DOHH2 (cell line): ENCODE measurements around the gene TMEM208.

Source experiments
- H3F3A ChIP-seq: fragments of 200-600 bp; sonication (generic), shearing (Covaris generic); 2 replicates; pipeline ENCODE4 v1.6.0; 2016; ENCODE audit warnings: antibody characterized with exemption, mild to moderate bottlenecking; ENCODE audit not compliant: control insufficient read depth, insufficient read depth
- H3K27ac ChIP-seq: fragments of 200-600 bp; sonication (generic); 2 replicates; pipeline ENCODE4 v1.5.1; 2014; ENCODE audit warnings: low read depth, mild to moderate bottlenecking, low read length, moderate library complexity
- H3K27me3 ChIP-seq: fragments of 200-600 bp; sonication (generic); 2 replicates; pipeline ENCODE4 v1.6.1; 2014; ENCODE audit warnings: mild to moderate bottlenecking, low read length, mixed read lengths; ENCODE audit not compliant: control insufficient read depth
- H3K36me3 ChIP-seq: fragments of 200-600 bp; sonication (generic); 2 replicates; pipeline ENCODE4 v1.6.1; 2014; ENCODE audit warnings: mild to moderate bottlenecking, low read length, moderate library complexity, mixed read lengths; ENCODE audit not compliant: control insufficient read depth
- H3K4me1 ChIP-seq: fragments of 200-600 bp; sonication (generic); 2 replicates; pipeline ENCODE4 v1.6.1; 2014; ENCODE audit warnings: mild to moderate bottlenecking, low read length, mixed read lengths; ENCODE audit not compliant: control insufficient read depth
- H3K4me2 ChIP-seq: fragments of 200-600 bp; sonication (generic); 2 replicates; pipeline ENCODE4 v1.6.0; 2014; ENCODE audit warnings: mild to moderate bottlenecking, low read length, moderate library complexity
- H3K4me3 ChIP-seq: fragments of 200-600 bp; sonication (generic); 2 replicates; pipeline ENCODE4 v1.5.1; 2014; ENCODE audit warnings: mild to moderate bottlenecking, low read length, mixed read lengths
- H3K79me2 ChIP-seq: fragments of 200-600 bp; sonication (generic); 2 replicates; pipeline ENCODE4 v1.6.1; 2014; ENCODE audit warnings: mild to moderate bottlenecking, low read length, mixed read lengths; ENCODE audit not compliant: control insufficient read depth
- H3K9me2 ChIP-seq: fragments of 200-600 bp; sonication (generic); replicated peaks from 2 replicates; pipeline ENCODE4 v1.6.1; 2014; ENCODE audit warnings: mild to moderate bottlenecking, low read length, mixed read lengths; ENCODE audit not compliant: control insufficient read depth
- H3K9me3 ChIP-seq: fragments of 200-600 bp; sonication (generic); 2 replicates; pipeline ENCODE4 v1.6.1; 2014; ENCODE audit warnings: antibody characterized with exemption, low read length, mixed read lengths; ENCODE audit not compliant: control insufficient read depth, insufficient read depth
- H4K20me1 ChIP-seq: fragments of 200-600 bp; sonication (generic); 2 replicates; pipeline ENCODE4 v1.6.0; 2014; ENCODE audit warnings: low read depth, mild to moderate bottlenecking, antibody characterized with exemption, low read length, moderate library complexity; ENCODE audit not compliant: control insufficient read depth, insufficient read depth
- EZH2phosphoT487 ChIP-seq: fragments of 200-600 bp; sonication (generic); IDR thresholded peaks from 2 replicates; pipeline ENCODE4 v1.6.1; 2017; ENCODE audit warnings: borderline replicate concordance, mild to moderate bottlenecking, antibody characterized with exemption, low read length, moderate library complexity, mixed read lengths
- TF ChIP-seq, protein P1 (sequence below): fragments of 200-600 bp; sonication (generic); IDR thresholded peaks from one replicate; pipeline ENCODE4 v1.5.1; 2014; ENCODE audit warnings: antibody characterized with exemption, mild to moderate bottlenecking, low read depth, low read length; ENCODE audit not compliant: poor library complexity, severe bottlenecking

TMEM208 gene

GRCh38 chr16:67198238-67198734 lies 28.6 kb upstream of the TMEM208 start:
- H3K9me3 ChIP-seq: no peaks in the 10 kb centered on the region
- H3K79me2 ChIP-seq: peaks cover 21% of the 10 kb centered on the region
- H3K36me3 ChIP-seq: peaks cover 90% of the 10 kb centered on the region
- H3K27ac ChIP-seq: no peak overlapping the region
- no peak overlapping the region for H3K4me2 ChIP-seq
- H3F3A ChIP-seq: no peaks in the 10 kb centered on the region
- no peaks in the 10 kb centered on the region for H3K9me2 ChIP-seq
- H3K27me3 ChIP-seq: no peaks in the 10 kb centered on the region
- H3K4me3 ChIP-seq: no peak overlapping the region
- peaks cover 3% of the 10 kb centered on the region; the same call in 1 of the 2 replicates for H4K20me1 ChIP-seq
- TF ChIP-seq, protein P1, sequence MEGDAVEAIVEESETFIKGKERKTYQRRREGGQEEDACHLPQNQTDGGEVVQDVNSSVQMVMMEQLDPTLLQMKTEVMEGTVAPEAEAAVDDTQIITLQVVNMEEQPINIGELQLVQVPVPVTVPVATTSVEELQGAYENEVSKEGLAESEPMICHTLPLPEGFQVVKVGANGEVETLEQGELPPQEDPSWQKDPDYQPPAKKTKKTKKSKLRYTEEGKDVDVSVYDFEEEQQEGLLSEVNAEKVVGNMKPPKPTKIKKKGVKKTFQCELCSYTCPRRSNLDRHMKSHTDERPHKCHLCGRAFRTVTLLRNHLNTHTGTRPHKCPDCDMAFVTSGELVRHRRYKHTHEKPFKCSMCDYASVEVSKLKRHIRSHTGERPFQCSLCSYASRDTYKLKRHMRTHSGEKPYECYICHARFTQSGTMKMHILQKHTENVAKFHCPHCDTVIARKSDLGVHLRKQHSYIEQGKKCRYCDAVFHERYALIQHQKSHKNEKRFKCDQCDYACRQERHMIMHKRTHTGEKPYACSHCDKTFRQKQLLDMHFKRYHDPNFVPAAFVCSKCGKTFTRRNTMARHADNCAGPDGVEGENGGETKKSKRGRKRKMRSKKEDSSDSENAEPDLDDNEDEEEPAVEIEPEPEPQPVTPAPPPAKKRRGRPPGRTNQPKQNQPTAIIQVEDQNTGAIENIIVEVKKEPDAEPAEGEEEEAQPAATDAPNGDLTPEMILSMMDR: peak; percentile 80
- TF ChIP-seq EZH2phosphoT487: no peak
- peaks cover 6% of the 10 kb centered on the region for H3K4me1 ChIP-seq

DNA sequence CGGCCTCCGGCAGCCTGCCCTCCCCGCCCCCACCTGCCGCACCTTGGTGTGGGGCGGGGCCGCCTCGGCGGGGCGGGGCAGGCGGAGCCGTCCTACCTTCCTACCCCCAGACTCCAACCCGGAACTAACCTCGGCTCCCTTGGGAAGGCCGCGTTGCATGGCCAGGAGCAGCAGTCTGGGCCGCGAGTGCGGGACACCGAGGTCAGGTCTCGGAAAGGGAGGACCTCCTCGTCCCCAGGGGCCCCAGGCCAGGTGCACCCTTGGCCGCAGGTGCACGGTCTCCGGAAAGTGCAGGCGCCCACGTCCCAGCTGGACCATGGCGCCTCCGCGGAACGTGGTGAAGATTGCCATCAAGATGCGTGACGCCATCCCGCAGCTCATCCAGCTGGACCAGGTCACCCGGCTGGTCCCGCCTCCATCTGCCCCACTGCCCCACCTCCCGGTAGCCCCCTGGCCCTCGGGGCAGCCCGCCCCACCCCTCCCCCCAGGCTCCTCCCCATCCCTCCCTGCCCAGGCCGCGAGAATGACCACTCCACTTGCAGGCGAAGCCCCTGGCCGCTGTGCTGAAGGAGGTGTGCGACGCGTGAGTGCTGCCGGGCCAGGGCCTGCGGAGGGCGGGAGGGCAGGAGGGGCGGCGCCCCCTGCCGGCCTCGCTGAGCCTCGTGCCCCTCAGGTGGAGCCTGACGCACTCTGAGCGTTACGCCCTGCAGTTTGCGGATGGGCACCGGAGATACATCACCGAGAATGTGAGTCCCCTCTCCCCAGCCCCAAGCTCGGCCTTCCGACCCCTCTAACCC lies 27.7 kb upstream of the TMEM208 start, which contains the start of gene ELMO3:
Gene ELMO3, plus strand, starts transcription at position 121 of the 797 bp plus-strand sequence. Its CDS starts 196 bp downstream, at position 317.
- no peaks in the 10 kb centered on the region for H3K27me3 ChIP-seq
- no peak within 1 kb of the TSS for H3K4me2 ChIP-seq
- H3K27ac ChIP-seq: no peak within 1 kb of the TSS
- no peaks in the 10 kb centered on the region for H3K9me2 ChIP-seq
- H4K20me1 ChIP-seq: peaks cover 3% of the 10 kb centered on the region; the same call in 1 of the 2 replicates
- TF ChIP-seq, protein P1: no peak
- no peak for TF ChIP-seq EZH2phosphoT487
- H3K9me3 ChIP-seq: no peaks in the 10 kb centered on the region
- H3K4me3 ChIP-seq: no peak within 1 kb of the TSS
- peaks cover 89% of the 10 kb centered on the region for H3K36me3 ChIP-seq
- H3K4me1 ChIP-seq: no peaks in the 10 kb centered on the region
- peaks cover 12% of the 10 kb centered on the region for H3K79me2 ChIP-seq
- H3F3A ChIP-seq: no peaks in the 10 kb centered on the region; the same call in 1 of the 2 replicates

DNA sequence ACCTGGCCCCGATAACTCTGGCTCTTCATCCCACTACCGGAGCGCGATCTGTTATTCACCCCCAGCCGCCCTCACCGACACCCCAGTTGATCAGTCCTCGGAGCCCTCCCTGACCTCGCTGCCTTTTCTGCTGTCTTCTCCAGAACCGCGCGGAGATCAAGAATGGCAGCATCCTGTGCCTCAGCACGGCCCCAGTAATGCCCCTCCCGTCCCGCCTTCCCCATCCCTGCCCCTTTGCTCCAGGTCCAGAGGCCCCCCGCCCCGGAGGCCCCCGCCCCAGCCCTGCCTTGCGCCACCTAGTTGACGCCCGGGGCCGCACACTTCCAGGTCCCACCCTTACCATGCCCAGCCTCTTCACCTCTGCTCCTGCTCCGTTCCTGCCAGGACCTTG lies 27.1 kb upstream of the TMEM208 start:
- Histone ChIP-seq H3K9me3 (no peaks in the 10 kb centered on the region), H3F3A (no peaks in the 10 kb centered on the region; the same call in 1 of the 2 replicates), H3K4me2 (no peak overlapping the region), H3K4me1 (no peaks in the 10 kb centered on the region), H4K20me1 (peaks cover 3% of the 10 kb centered on the region; the same call in 1 of the 2 replicates), H3K36me3 (peaks cover 85% of the 10 kb centered on the region), H3K27me3 (no peaks in the 10 kb centered on the region), H3K9me2 (no peaks in the 10 kb centered on the region), H3K27ac (no peak overlapping the region), H3K4me3 (no peak overlapping the region), H3K79me2 (peaks cover 6% of the 10 kb centered on the region)
- TF ChIP-seq, protein P1: peak; percentile 9
- TF ChIP-seq EZH2phosphoT487: no peak
